ENCODE results near the gene KRTAP5-5.
A peak's percentile ranks its signal among the peaks of the same experiment; 100 is the strongest.
"Not testable (repeated sequence)": the region's sequence is repeated elsewhere in the genome, so short reads cannot be mapped to it uniquely, and the experiment has no call there.

The KRTAP5-5 gene

DNA sequence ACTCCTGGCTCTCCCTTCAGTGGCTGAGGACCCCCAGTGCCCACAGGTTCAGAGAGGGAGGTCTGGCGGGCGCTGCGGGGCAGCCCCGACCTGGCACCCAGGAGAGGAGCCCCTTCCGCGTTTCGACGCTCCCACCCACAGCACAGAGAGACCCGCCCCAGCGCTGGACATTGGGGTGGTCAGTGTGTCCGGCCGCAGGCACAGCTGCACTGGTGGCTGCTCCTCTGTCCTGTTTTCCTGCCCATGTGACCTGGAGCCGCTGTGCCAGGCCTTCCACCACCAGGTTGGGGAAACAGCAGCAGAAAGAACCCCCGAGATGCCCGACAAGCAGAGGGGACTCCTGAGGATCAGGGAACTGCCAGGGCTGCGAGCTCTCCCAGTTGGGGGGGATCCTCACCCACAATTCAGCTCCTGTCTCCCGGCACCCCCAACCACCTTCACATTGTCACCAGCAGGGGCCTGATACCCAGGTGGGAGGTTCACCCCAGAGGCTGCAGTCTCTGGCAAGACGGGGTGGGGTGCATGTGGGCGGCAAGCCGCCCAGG, 13.6 kb downstream of the KRTAP5-5 start:
- no peak for DNase-seq

DNA sequence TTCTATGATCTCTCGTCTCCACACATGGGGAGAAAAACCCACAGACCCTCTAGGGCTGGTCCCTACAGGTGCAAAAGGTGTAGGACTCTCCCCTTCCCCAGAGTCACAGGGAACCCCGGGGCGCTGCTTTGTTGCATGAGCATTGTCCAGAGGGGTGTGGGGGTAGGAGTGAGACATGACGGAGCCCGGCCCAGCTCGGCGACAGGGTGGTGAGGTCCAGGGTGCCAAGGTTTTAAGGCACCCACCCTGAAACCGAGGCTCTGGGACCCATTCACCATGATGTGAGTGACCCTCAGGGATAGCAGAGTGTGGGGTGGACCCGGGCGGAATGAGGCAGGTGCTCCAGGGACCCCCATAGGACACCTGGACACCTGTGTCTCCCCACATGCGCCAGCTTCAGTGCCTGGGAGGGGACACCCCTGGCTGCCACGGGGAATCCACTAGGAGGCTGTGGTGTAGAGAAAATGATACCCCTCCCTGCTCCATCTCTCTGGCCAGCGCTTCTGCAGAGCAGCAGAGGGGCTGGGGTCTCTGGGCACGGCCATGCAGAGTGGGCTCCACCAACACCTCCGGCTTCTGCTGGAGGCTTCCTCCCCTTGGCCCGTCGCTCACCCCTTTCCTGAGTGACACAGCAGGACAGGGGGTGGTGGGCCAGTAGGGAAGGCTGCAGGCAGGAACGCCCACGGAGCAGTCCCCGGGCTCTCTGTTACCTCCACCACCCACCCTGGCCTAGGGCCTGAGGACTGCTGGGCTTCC, 15.2 kb downstream of the KRTAP5-5 start:
- DNase-seq: no peak

DNA sequence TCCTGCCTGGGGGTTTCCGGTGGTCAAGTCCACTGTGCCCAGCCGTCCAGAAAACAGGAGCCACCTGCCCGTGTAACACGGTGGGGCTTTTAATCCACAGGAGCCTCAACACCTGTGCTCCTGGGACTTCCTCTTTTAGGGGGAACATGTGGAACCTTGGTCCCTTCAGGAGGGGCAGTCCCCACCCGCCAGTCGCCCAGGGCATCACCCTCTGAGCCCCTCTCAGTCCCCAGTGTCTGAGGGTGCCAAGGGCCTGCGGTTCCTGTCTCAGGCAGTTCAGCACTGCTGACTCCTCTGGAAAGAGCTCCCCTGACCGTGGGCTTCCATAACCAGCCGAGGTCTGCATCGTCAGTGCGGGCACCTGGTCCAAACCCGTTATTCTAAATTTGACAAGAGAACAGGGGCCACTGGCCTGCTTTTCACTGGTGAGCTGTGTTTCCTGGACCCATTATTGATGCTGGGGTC, 15.8 kb downstream of the KRTAP5-5 start:
- DNase-seq: no peak

DNA sequence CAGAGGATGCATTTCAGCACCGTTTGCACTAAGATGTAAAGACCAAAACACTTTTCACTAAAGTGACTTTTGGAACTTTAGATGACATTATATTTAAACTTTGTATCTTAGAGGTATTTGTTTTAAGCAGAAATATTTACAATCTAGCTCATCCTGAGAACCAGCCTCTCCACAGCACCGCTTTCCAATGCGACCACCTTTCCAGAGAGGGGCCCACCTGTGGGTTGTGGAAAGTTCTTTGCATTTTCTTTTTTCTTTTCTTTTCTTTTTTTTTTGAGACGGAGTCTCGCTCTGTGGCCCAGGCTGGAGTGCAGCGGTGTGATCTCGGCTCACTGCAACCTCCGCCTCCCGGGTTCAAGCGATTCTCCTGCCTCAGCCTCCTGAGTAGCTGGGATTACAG, 17.0 kb downstream of the KRTAP5-5 start:
- not testable (repeated sequence) for DNase-seq

DNA sequence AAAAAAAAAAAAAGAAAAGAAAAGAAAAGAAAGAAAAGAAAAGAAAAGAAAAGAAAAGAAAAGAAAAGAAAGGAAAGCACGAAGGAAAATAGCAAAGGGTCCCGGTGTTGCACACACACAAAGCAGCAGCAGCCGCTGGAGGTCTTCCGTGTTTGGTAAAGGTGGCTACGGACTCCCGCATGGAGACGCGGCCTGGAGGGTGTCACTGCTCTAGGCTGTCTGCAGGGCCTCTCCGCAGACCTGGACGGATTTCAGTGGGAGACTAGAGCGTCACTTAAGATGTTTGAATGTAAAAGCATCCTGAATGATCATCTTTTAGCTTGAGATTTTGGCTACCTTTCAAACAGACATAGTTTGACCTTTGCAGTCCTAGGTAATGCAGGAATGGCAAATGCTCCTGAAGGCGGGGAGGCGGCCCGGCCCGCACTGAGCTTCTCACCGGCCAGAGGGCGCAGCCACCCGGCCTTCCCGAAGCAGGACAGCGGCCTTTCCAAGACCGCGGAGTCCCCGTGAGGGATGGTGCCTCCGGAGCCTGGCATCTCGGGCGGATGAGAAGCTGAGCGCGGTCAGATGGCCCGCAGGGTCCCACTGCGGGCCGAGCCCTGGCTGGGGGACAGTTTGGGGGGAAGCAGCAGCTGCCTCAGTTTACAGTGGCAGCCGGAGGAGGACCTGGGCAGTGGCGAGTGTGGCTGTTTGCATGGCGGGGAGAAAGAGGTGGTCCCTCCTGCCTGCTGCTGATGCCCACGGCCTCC, 18.5 kb downstream of the KRTAP5-5 start:
- no peak for DNase-seq

DNA sequence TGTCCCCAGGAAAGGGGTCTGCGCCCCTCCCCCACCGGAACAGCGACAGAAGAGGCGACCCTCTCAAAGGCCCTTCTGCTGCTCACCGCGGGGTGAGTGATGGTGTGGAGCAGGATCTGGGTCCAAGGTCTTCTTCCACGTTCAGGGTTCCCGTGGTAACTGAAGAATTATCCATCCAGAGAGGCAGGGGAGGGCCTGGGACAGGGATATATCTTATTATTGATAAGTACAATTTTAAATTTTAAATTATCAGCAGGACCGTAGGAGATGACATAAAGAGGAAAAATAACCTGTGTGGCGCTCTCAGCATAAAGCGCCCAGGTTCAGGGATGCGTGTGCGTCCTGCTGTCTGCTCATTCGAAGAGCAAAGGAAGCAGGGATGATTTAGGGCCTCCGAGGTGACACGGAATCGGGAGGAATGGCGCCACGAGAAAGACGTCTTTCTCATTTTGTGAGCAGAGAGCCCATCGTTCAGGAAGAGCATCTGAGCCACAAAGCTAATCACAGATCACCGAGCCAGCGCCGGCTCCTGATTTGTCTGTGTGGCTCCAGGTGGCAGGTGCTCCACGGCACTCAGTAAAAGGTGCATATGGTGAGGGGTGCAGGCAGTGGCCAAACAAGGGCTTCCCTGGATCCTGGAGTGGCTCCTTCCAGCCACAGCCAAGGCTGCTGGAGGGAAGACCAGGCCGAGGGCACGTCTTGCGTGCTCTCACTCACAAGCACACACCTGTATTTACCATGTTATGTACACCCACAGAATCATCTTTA, 19.3 kb downstream of the KRTAP5-5 start:
- DNase-seq: peak; percentile 15

DNA sequence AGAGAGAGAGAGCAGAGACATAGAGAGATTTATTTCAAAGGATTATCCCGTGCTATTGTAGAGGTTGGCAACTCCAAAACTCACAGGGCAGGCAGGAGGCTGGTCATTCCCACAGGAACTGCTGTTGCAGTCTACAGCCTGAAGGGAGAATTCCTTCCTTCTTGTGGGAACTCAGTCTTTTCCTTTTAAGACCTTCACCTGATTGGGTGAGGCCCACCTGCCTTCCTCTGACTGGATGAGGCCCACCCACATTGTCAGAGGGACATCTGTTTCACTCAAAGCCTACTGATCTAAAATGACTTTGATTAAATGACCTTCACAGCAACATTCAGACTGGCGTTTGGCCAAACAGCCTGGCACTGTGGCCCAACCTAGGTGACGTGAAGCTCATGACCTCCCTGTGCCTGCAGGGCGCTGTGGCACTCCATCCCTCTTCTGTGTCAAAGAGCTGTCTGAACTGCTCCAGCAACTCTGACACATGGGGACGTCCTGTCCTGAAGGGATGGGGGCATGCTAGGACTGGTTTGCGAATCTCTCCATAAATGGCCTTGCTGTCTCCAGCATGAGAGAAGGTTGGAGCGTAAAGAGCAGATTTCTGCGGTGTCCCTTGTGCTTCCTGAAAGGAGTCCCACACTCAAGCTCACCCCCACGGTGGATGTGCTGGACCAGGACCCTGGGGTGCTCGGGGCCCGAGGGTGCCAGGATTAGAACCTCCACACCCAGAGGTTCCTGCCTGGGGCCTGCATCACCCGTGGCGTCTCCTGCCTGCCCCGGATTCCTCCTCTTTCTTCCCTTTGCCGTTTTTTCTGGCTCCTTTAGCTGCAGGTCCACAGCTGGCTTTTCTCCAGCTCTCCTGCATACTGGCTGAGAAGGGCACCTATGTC, 20.7 kb downstream of the KRTAP5-5 start:
- DNase-seq: no peak

DNA sequence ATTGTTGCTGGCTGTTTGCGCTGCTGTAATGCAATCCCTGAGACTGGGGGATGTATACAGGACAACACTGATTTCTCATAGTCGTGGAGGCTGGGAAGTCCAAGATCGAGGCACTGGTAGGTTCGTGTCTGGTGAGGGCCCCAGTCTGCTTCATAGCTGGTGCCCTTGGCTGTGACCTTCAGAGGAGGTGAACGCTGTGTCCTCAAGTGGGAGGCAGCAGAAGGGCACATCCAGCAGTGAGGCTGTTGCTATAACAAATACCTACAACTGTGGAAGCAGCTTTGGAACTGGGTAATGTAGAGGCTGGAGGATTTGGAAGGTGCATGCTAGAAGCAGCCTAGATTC, 21.3 kb downstream of the KRTAP5-5 start:
- no peak for DNase-seq

DNA sequence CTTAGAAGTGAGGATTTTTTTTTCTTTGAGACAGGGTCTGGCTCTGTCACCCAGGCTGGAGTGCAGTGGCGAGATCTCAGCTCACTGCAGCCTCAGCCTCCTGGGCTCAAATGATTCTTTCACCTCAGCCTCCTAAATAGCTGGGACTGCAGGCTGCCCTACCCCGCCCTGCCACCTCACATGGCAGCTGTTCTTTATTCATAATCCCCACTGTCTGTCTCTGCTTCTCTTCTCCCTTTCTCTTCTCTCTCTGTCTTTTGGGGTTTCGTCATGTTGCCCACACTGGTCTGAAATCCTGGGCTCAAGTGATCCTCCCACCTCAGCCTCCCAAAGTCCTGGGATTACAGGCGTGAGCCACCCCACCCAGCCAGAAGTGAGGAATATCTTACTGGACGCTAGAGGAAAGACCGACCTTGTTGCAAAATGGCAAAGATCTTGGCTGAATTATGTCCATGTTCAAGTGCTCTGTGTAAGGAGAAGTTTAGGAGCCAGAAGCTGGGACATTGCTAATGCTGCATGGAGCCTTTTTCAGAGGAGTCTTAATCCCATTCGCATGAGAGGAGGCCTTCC, 21.9 kb downstream of the KRTAP5-5 start:
- no peak for DNase-seq

DNA sequence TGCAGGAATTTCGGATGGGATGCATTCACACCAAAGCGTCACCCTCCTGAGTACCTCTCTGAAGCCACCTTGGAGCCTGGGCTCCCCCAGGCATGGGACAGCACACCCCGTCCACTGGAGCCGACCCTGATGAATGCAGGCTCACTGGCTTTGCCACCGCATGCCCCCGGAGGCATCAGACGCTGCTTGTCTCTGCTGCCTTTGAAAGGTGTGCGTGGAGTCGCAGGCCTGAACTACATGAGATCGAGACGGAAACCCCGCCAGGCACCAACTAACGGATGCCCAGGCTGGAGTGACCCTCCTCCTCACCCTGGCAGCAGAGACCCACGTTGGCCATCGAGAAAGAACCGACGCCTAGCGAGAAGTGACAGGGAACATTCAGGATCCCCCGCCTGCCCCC, 22.5 kb downstream of the KRTAP5-5 start:
- no peak for DNase-seq

DNA sequence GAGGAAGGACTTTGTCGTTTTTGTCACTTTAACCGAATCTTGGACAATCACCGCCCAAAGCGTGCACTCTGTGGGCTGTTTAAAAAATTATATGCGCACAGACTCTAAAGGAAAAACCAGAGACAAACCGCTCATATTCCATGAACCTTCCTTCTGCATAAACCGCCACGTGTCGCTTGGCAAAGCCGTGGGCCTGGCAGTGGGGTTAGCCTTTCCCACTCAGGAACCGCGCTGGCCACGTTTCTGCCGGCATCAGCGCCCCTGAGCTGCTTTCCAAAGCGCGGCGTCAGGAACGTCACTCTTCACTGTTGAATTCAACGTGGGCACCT, 22.8 kb downstream of the KRTAP5-5 start:
- no peak for DNase-seq

DNA sequence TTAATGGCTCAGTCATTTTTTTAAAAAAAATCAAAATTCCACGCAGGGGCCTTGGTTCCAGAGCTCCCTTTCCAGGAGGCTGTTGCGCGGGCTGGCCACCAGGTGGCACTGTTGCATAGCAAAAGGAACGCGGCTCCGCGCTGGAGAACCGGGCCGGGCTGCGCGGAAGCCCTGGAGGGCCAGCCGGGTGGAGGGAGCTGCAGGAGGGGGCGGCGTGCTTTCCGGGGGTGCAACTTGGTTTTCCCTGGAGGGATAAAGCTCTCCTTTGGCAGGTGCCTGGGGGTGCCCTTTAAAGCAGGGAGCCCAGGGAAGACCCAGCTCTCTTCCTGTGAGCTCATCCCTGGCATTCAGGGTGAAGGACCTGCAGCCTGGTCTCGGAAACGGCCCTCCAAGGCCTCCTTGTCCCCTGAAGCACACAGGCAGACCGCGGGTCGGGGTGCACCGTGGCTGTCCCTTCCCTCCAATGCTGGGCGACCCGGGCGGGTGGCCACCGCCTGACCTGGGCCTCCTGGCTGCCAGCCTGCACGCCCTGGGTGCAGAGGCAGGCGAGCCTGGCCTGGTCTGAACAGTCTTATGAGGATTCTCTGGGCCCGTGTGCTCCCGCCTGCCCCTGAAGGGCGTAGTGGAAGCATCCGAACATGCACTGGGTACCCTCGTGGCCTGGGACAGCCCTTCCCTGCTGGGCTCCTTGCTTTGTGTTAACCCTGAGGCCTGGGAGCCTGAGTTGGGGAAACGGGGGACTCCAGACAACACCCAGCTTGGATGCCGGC, 23.4 kb downstream of the KRTAP5-5 start:
- DNase-seq: peak; percentile 53

DNA sequence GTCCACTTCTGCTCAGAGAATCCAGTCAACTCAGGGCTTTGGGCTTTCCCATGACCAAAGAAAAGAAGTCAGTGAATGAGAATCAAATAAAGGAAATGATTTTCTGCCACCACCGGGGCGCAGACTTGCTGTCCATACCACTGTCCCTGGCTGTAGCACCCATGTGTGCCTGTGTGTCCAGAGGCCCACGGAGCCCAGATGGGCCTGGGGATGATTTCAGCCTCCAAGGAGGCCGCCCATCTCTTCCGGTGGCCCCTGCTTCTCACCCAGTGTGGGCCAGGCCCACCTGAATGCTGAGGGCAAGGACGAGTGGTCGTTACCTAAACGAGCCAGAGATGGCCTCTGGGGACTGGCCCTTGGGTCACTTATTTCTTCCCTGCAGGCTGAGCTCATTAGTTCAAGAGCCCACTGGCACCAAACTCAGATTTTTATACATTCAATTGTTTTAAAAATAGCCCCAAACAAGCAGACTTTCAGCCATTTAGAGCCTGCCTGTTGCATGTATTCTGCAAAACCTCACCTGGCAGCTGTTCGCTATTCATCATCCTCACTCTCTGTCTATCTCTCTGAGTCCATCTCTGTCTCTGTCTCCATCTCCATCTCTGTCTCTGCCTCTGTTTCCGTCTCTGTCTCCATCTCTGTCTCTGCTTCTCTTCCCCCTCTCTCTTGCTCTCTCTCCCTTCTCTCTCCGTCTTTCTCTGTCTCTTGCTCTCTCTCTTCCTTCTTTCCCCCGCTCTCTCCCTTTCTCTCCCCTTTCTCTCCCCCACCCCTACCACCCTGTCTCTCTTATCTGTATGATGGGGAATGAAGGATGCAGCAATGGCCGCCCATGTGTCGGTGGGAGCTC, 24.2 kb downstream of the KRTAP5-5 start:
- DNase-seq: no peak

DNA sequence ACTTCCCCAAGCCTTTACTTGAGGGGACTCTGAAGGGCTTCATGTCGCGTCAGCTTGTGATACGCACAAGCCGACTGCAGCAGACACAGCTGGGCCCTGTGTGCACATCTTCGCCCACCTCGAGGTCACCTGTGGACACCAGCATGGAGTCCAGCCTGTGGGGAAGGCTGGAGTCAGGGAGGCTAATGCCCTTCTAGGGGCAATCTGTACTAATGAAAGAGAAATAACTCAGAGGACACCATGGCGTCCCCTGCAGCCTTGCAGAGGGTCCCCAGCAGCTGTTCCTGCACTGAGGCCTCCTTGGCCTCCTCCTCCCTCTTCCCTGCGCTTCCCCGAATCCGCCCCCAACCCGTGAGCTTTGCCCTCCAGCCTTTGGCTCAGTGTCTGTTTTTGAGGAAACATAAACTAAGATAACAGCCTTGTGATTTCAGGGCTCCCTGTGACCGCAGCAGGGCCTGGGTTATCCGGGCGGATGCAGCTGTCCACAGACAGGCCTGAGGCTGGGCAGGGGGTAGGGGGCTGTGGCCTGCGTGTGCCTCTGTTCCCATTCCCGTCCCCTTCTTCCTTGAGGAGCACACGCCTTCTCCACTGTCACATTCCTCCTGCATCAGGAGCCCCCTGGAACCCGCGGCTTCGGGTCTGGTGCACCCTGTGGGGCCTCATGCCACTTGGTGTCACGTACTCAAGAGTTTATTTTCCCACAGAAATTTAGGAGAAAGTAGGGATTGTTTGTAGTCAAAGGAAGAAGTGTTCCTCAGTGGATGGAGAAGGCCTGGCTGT, 25.0 kb downstream of the KRTAP5-5 start:
- no peak for DNase-seq

DNA sequence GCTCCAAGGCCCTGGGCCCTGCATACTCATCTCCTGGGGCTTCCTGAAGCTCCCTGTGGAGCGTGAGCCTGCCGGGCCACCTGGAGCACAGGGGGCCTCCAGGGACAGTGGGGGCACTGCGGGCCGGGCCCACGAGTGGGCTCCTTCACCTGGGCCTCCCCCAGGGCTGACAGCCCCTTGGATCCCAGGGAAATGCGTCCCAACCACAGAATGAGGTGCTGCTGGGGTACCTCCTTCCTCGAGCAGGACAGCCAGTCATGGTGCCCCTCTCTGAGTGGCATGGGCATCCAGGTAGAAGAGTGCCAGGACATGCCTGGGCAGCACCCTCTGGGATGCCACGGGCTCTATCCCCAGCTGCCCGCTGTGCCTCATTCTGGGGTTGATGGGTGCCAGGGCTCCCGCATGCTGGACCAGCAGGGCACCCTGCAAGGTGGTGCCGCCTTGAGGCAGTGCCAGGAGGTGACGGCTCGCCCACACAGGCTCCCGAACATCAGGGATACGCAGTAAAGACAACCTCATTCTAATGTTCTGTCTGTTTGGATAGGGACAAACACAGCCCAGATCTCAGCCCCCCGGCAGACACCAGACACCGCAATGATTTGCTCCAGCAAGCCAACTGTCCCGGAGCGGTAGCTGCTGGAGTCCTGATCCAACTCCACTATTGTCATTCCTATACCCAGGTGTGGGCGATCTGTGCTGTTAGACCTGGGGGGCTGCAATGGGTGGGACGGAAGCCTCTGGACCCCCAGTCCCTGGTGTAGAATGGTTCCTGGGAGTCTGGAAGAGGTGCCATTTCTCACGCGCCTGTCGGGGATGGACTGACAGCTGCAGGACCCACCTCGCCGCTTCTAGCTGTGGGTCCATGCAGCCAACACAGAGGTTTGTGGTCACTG, 25.8 kb downstream of the KRTAP5-5 start:
- DNase-seq: no peak

DNA sequence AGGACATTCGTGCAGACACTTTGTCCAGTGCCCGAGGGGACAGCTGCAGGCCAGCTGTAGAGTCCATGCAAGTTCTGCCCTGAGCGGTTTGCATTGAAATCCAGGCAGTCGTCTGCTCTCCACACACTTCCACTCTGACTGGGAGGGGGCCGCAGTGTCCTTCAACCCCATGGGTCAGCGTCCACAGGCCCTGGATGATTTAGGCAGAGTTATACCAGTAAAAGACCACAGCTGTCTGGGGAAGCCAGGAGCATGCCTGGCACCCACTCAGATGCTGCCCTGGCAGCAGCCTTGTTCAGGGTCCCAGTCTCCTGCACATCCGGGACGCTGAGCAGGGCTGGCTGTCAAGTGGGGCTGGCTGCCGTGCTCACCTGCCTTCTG, 26.5 kb downstream of the KRTAP5-5 start:
- DNase-seq: no peak

DNA sequence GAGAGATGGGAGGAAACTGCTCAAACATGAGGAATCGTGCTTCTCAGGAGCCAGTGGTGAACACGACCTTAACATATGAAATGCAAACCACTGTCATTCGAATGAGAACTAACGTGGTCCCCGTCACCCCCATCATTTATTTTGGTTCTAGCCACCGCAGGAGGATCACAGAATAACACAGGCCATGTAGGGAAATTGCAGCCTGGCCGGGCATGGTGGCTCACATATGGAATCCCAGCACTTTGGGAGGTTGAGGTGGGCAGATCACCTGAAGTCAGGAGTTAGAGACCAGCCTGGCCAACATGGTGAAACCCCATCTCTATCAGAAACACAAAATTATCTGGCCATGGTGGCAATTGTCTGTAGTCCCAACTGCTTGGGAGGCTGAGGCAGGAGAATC, 27.1 kb downstream of the KRTAP5-5 start:
- DNase-seq: no peak

DNA sequence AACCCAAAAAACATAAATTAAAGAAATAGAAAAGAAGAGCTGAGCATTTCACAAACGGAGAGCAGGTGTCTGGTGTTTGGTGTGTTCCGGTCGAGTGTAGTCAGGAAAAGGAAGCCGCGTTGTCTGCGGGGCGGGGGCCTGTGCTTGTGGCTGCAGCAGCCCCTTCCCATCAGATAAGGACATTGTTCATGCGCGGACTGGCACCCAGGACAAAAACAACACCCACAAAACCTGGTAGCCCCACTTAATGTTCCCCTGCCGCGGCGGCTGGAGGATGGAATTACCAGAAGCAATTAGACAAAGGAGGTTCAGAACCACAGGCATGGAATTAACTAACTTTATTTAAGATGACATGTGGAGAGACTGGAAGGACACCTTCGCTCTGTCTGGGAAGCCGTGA, 29.9 kb downstream of the KRTAP5-5 start:
- no peak for DNase-seq

All from NCI-H146 (cell line).